GM12875 (cell line): ENCODE results near the gene ATG10.
"Not testable (repeated sequence)": the region's sequence is repeated elsewhere in the genome, so short reads cannot be mapped to it uniquely, and the experiment has no call there.

ENCODE experiments used
- H3K4me3 ChIP-seq: one replicate; pipeline ENCODE4 v1.5.1; 2011; ENCODE audit warnings: low read depth, low read length, control low read depth
- CTCF ChIP-seq: IDR thresholded peaks from 2 replicates; pipeline ENCODE4 v1.5.1; 2011; ENCODE audit warnings: low read depth, mild to moderate bottlenecking, control low read depth, inconsistent platforms, low read length, moderate library complexity, borderline replicate concordance; ENCODE audit not compliant: insufficient read depth

ATG10 gene

GRCh38 chr5:82259172-82259800 lies 287.5 kb downstream of the ATG10 start:
- no peak overlapping the region for H3K4me3 ChIP-seq
- TF ChIP-seq CTCF: peak; percentile 26; the same call in 1 of the 2 replicates

- no peak for TF ChIP-seq CTCF
- H3K4me3 ChIP-seq: no peak overlapping the region
Observed at GRCh38 chr5:82265047-82265446, 293.2 kb downstream of the ATG10 start.

GRCh38 chr5:82267297-82267933 lies 295.6 kb downstream of the ATG10 start:
- H3K4me3 ChIP-seq: not testable (repeated sequence)

- H3K4me3 ChIP-seq: not testable (repeated sequence)
Observed at GRCh38 chr5:82269363-82269762, 297.5 kb downstream of the ATG10 start.

- H3K4me3 ChIP-seq: not testable (repeated sequence)
Observed at GRCh38 chr5:82272571-82273356, 300.9 kb downstream of the ATG10 start.

- not testable (repeated sequence) for H3K4me3 ChIP-seq
Observed at GRCh38 chr5:82273426-82273825, 301.6 kb downstream of the ATG10 start.

GRCh38 chr5:82274343-82275211 lies 302.8 kb downstream of the ATG10 start:
- no peak overlapping the region for H3K4me3 ChIP-seq
- TF ChIP-seq CTCF: no peak

- TF ChIP-seq CTCF: no peak
- H3K4me3 ChIP-seq: no peak overlapping the region
Observed at GRCh38 chr5:82275216-82275664, 303.4 kb downstream of the ATG10 start.
